RWPE2 (cell line): ENCODE data around the gene RELT.

Experiments used
- ATAC-seq: fragments of 200-7000 bp; cut with Tn5 transposase; 3 replicates; pipeline ENCODE4 v1.9.1; 2021; ENCODE audit warnings: low read depth
- DNase-seq: peaks from one replicate; pipeline ENCODE4 v3.0.0-alpha.2; 2020; ENCODE audit warnings: low spot score
- H3K27ac ChIP-seq: fragments of 450-650 bp; 2 replicates; pipeline ENCODE4 v1.5.1; 2017; ENCODE audit warnings: mild to moderate bottlenecking; ENCODE audit not compliant: poor library complexity, severe bottlenecking
- H3K27me3 ChIP-seq: fragments of 250-450 bp; sonication (Bioruptor Pico); 2 replicates; pipeline ENCODE4 v1.5.1; 2021; ENCODE audit warnings: mild to moderate bottlenecking, moderate library complexity; ENCODE audit not compliant: insufficient read depth, poor library complexity, severe bottlenecking
- H3K36me3 ChIP-seq: fragments of 250-450 bp; sonication (Bioruptor Pico); 2 replicates; pipeline ENCODE4 v1.5.1; 2020; ENCODE audit warnings: low read depth, mild to moderate bottlenecking, moderate library complexity
- H3K4me1 ChIP-seq: fragments of 250-450 bp; sonication (Bioruptor Pico); 2 replicates; pipeline ENCODE4 v1.5.1; 2021; ENCODE audit warnings: mild to moderate bottlenecking, moderate library complexity; ENCODE audit not compliant: insufficient read depth, poor library complexity, severe bottlenecking
- H3K4me3 ChIP-seq: fragments of 250-450 bp; sonication (Bioruptor Pico); 2 replicates; pipeline ENCODE4 v1.5.1; 2021; ENCODE audit warnings: mild to moderate bottlenecking, moderate library complexity; ENCODE audit not compliant: severe bottlenecking
- H3K9me3 ChIP-seq: fragments of 250-450 bp; sonication (Bioruptor Pico); 2 replicates; pipeline ENCODE4 v1.5.1; 2021; ENCODE audit warnings: mild to moderate bottlenecking, moderate library complexity; ENCODE audit not compliant: severe bottlenecking
- CTCF ChIP-seq: fragments of 450-650 bp; IDR thresholded peaks from one replicate; pipeline ENCODE4 v1.5.1; 2017; ENCODE audit warnings: mild to moderate bottlenecking, moderate library complexity; ENCODE audit not compliant: poor library complexity, severe bottlenecking

The RELT gene, protein sequence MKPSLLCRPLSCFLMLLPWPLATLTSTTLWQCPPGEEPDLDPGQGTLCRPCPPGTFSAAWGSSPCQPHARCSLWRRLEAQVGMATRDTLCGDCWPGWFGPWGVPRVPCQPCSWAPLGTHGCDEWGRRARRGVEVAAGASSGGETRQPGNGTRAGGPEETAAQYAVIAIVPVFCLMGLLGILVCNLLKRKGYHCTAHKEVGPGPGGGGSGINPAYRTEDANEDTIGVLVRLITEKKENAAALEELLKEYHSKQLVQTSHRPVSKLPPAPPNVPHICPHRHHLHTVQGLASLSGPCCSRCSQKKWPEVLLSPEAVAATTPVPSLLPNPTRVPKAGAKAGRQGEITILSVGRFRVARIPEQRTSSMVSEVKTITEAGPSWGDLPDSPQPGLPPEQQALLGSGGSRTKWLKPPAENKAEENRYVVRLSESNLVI

DNA sequence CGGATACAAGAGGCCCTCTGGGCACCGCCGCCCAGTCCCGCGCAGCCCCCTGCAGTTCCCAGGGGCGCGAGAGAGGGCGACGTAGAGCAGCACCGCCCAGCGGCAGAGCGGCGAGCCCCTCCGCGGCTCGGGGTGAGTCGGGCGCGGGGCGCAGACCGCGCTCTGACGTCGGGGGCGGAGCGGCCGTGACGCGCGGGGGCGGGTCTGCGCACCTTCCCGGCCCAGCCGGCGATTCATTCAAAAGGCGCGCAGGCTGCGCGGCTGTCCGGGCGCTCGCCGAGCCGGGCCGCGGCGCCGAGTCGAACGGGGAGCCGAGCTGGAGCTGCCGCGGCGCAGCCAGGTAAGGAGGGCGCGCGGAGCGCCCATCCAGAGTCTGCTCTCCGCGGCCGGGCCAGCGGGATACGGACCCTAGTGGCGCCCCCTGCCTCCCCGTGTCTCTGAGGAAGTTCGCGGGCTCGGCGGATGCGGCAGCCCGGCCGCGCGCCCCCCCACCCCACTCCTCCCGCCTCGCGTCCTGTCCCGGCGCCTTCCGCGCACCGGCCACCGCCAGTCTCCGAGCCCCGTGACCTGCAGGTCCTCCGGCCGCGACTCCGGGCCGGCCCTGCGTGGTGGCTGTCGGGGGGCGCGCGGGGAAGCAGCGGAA is at the start of gene RELT:
TSS of gene RELT (plus strand) at position 240 of the 643 bp plus-strand sequence. CDS start 12,738 bp downstream, outside the sequence.
- no peaks in the 10 kb centered on the region for H3K9me3 ChIP-seq
- DNase-seq (no peak), ATAC-seq (peak; percentile 84)
- peak; percentile 93 for TF ChIP-seq CTCF
- H3K36me3 ChIP-seq = no peaks in the 10 kb centered on the region; the same call in 1 of the 2 replicates
- H3K27me3 ChIP-seq = no peaks in the 10 kb centered on the region
- H3K4me1 ChIP-seq = no peaks in the 10 kb centered on the region
- peak within 1 kb of the TSS; percentile 75 for H3K27ac ChIP-seq
- peak within 1 kb of the TSS; percentile 59 for H3K4me3 ChIP-seq

DNA sequence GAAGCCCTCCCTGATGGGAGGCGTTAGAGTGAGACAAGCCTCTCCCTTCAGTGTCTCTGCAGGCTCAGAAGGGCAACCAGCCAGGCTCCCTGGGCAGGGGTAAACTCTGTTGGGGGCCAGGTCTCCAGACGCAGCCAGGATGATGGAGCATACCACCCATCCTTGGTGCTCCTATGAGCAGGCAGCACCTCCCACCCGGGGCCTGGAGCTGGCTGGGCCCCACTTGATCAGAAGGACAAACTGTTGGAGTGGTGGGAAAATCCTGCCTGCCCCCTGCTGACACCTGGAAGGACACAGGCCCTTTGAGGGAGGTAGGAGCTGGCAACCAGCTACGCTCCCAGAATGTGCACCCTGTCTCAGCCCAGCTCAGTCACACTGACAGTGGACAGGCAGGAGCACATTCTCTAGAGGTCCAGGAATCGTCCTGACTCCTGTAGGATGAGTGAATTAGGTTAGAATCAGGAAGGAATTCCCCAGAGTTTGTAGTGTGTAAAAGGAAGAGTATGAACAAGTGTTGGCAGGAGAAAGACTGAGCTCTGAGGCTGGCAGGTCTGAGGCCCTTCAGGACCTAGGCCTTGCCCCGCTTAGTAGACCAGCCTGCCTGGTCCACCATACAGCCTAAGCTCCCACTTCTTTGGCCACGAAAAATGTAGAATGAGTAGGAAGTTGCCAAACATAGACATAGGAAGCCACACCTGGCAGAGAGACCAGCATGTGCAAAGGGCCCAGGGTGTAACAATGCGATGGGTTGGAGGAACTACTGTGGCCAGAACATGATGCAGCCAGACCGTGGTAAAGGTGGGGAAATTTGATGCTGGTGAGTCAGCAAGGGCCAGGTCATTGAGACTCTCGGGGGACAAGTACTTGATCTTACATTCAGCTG is 49.0 kb upstream of the RELT start:
- DNase-seq (no peak), ATAC-seq (peak; percentile 52)
- Histone ChIP-seq H3K9me3 (no peaks in the 10 kb centered on the region), H3K4me3 (no peak overlapping the region), H3K27me3 (no peaks in the 10 kb centered on the region), H3K4me1 (peaks cover 14% of the 10 kb centered on the region), H3K36me3 (peaks cover 3% of the 10 kb centered on the region; the same call in 1 of the 2 replicates), H3K27ac (peak overlapping the region; percentile 13)
- no peak for TF ChIP-seq CTCF

DNA sequence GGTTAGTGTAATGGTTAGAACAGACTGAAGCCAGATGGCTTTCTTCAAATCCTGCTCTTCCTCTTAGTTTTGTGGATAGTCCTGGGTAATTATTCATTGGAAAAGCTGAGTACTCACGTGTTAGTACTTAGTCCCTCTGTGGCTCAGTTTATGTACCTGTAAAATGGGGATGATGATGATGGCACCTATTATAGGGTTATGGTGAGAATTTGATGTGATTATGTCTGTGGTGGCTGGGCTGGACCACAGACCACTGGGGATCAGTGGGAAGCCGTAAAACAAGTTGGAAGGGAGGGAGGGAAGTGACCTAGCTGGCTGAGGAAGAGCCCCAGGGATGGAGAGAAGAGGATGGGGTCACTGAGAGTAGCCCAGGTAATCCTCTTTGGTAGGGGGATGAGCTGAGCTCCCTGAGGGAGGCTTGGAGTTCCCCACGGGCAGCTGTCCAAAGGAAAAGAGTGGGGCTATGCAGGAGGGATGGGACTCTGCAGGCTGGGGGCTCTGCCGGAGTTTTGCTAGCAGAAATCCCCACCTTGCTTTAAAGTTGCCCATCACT is 48.3 kb upstream of the RELT start:
- ATAC-seq = no peak
- Histone ChIP-seq H3K27me3 (no peaks in the 10 kb centered on the region), H3K36me3 (peaks cover 3% of the 10 kb centered on the region; the same call in 1 of the 2 replicates), H3K27ac (no peak overlapping the region), H3K9me3 (no peaks in the 10 kb centered on the region), H3K4me3 (no peak overlapping the region), H3K4me1 (peaks cover 14% of the 10 kb centered on the region)
- DNase-seq = no peak
- TF ChIP-seq CTCF = no peak

GRCh38 chr11:73330569-73331093 is 45.6 kb upstream of the RELT start:
- H3K27me3 ChIP-seq = no peaks in the 10 kb centered on the region
- H3K4me1 ChIP-seq = peaks cover 17% of the 10 kb centered on the region
- DNase-seq (no peak), ATAC-seq (no peak)
- H3K4me3 ChIP-seq = no peak overlapping the region
- TF ChIP-seq CTCF = peak; percentile 18
- peaks cover 4% of the 10 kb centered on the region; the same call in 1 of the 2 replicates for H3K36me3 ChIP-seq
- no peak overlapping the region for H3K27ac ChIP-seq
- no peaks in the 10 kb centered on the region for H3K9me3 ChIP-seq
